Ishikawa (cell line): ENCODE measurements around the gene RAP1GAP2.

Experiments used
- CREB1 ChIP-seq: IDR thresholded peaks from 2 replicates; pipeline ENCODE4 v1.6.1; 2012; ENCODE audit warnings: low read depth
- EGR1 ChIP-seq: IDR thresholded peaks from 2 replicates; pipeline ENCODE4 v1.6.1; 2012
- FOXM1 ChIP-seq: IDR thresholded peaks from 2 replicates; pipeline ENCODE4 v1.6.1; 2012; ENCODE audit warnings: low read depth, borderline replicate concordance
- MAX ChIP-seq: IDR thresholded peaks from 2 replicates; pipeline ENCODE4 v1.6.1; 2012
- NFIC ChIP-seq: IDR thresholded peaks from 2 replicates; pipeline ENCODE4 v1.6.1; 2012
- RAD21 ChIP-seq: IDR thresholded peaks from 2 replicates; pipeline ENCODE4 v1.6.1; 2012; ENCODE audit warnings: low read depth
- REST ChIP-seq: IDR thresholded peaks from 2 replicates; pipeline ENCODE4 v1.6.1; 2012; ENCODE audit warnings: low read depth, mild to moderate bottlenecking
- TAF1 ChIP-seq: IDR thresholded peaks from 2 replicates; pipeline ENCODE4 v1.6.1; 2012; ENCODE audit warnings: low read depth, mild to moderate bottlenecking
- YY1 ChIP-seq: IDR thresholded peaks from 2 replicates; pipeline ENCODE4 v1.6.1; 2012; ENCODE audit warnings: low read depth
- ZBTB7A ChIP-seq: IDR thresholded peaks from 2 replicates; pipeline ENCODE4 v1.6.1; 2012; ENCODE audit warnings: low read depth

DNA sequence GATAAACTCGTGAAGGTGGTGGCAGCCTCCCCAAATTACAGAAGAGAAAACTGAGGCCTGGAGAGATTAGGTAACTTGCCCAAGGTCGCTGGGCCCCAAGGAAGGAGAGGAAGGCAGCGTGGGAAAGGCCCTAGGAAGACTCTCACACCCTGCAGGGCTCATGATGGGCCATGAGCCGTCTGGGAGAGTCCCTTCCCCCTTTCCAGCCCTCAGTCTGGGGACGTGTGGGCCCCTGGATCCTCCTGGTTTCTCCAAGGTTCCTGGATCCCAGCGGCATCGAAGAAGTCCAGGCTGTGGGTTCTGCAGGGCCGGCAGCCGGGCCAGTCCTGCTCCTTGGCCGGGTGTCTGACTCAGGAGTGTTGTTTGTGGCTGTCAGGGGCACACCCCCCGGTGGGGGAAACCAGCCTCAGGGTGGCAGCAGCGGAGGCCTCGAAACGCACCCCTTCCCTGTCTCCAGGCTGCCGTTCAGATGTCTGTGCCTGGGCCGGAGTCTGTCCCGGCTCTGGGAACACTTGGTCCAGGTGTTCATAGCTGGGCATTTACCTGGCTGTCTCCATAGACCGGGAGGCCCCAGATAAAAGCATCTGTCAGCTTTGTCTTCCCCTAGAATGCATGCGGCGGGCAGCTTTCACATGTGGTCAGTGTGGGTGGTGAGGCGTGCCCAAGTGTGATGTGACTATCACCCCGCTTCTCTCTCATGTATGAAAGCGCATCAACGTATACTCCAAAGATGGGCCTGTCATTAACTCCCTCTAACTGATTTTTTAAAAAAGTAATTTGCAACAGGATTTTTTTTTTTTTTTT, 3.7 kb upstream of the RAP1GAP2 start:
- TF ChIP-seq RAD21 = no peak
- TF ChIP-seq TAF1 = no peak
- no peak for TF ChIP-seq REST
- TF ChIP-seq FOXM1 = no peak
- TF ChIP-seq ZBTB7A = no peak
- TF ChIP-seq YY1 = no peak
- TF ChIP-seq MAX = no peak
- no peak for TF ChIP-seq CREB1
- no peak for TF ChIP-seq EGR1
- no peak for TF ChIP-seq NFIC
